ENCODE results near the gene GOLGA6C. TPM values are rescaled to one million over a fixed set of nuclear protein-coding genes. Genes with fewer than 3 reads are reported as not detected.

Gene GOLGA6C
- total RNA-seq, 6 experiments from 2014 or later = not detected

Other genes starting within 250 kb of the GOLGA6C start
- 10 to 100 TPM in 5 of 6 experiments, 1 to 10 TPM in 1; 9.8 to 12.3 (median 11.2) TPM for gene PPCDC, start 234.7 kb upstream of the GOLGA6C start, total RNA-seq (2021; fragmentation: NEBNext Ultra II Directional; extraction: Animal tissue kit (Norgen Biotek cat#: 25700))
- 10 to 100 TPM in 5 of 6 experiments, 1 to 10 TPM in 1; 8.8 to 14.8 (median 12.0) TPM for gene C15orf39, start 56.5 kb upstream of the GOLGA6C start, total RNA-seq (2021; fragmentation: NEBNext Ultra II Directional; extraction: Animal tissue kit (Norgen Biotek cat#: 25700))
- gene GOLGA6D, start 24.5 kb downstream of the GOLGA6C start, total RNA-seq (2021; fragmentation: NEBNext Ultra II Directional; extraction: Animal tissue kit (Norgen Biotek cat#: 25700)) = not detected
- gene COMMD4, start 77.7 kb downstream of the GOLGA6C start, total RNA-seq (2021; fragmentation: NEBNext Ultra II Directional; extraction: Animal tissue kit (Norgen Biotek cat#: 25700)) = 100 to 1,000 TPM in 5 of 6 experiments, 10 to 100 TPM in 1; 90.1 to 133 (median 109) TPM
- 1 to 10 TPM in 4 of 6 experiments, under 1 TPM in 2; 0.83 to 3.6 (median 2.4) TPM for gene NEIL1, start 88.7 kb downstream of the GOLGA6C start, total RNA-seq (2021; fragmentation: NEBNext Ultra II Directional; extraction: Animal tissue kit (Norgen Biotek cat#: 25700))
- 100 to 1,000 TPM in 4 of 6 experiments, 10 to 100 TPM in 2; 92.8 to 111 (median 105) TPM for gene MAN2C1, start 110.3 kb downstream of the GOLGA6C start, total RNA-seq (2021; fragmentation: NEBNext Ultra II Directional; extraction: Animal tissue kit (Norgen Biotek cat#: 25700))
- 10 to 100 TPM; 36.6 to 49.3 (median 39.8) TPM for gene SIN3A, start 193.4 kb downstream of the GOLGA6C start, total RNA-seq (2021; fragmentation: NEBNext Ultra II Directional; extraction: Animal tissue kit (Norgen Biotek cat#: 25700))

Measured in HFFc6 (cell line).